Thyroid gland (tissue), 4 donors: ENCODE results near the gene USH1G. TPM values are rescaled to one million over a fixed set of nuclear protein-coding genes. Genes with fewer than 3 reads are reported as not detected.

Experiments
- DNase-seq, 2 donors: peaks; one replicate each; pipeline ENCODE4 v3.0.0-alpha.2; 2019
- H3K27ac ChIP-seq, 3 donors: fragments of 200-600 bp; sonication (generic); 1 replicate in 2 of 3; 2 replicates in 1 of 3; pipeline ENCODE4 v1.5.1; 2016 to 2019; ENCODE audit warnings: mild to moderate bottlenecking in 1 of 3, moderate library complexity in 1 of 3
- H3K27me3 ChIP-seq: fragments of 200-600 bp; sonication (generic); one replicate; pipeline ENCODE4 v1.5.1; 2019
- H3K36me3 ChIP-seq, 2 donors: fragments of 200-600 bp; sonication (generic); one replicate each; pipeline ENCODE4 v1.5.1; 2016 to 2019
- H3K4me1 ChIP-seq, 2 donors: fragments of 200-600 bp; sonication (generic); one replicate each; pipeline ENCODE4 v1.5.1; 2017 to 2019
- H3K4me3 ChIP-seq, 3 donors: fragments of 200-600 bp; sonication (generic); replicated peaks in 1 of 3; 1 replicate in 2 of 3; 2 replicates in 1 of 3; pipeline ENCODE4 v1.5.1; 2016; ENCODE audit warnings: mild to moderate bottlenecking in 1 of 3
- H3K9me3 ChIP-seq: fragments of 200-600 bp; sonication (generic); one replicate; pipeline ENCODE4 v1.5.1; 2017
- CTCF ChIP-seq, 6 experiments: fragments of 200-600 bp in 3 of 6; fragments of 450-650 bp in 3 of 6; sonication (generic) in 3 of 6; IDR thresholded peaks; one replicate each; pipeline ENCODE4 v1.5.1; 2016 to 2019; ENCODE audit warnings: antibody characterized with exemption in 6 of 6, mild to moderate bottlenecking in 2 of 6, inconsistent platforms in 1 of 6, moderate library complexity in 1 of 6
- POLR2A ChIP-seq, 2 donors: fragments of 450-650 bp; IDR thresholded peaks; one replicate each; pipeline ENCODE4 v1.6.1; 2017; ENCODE audit warnings: antibody characterized with exemption in 2 of 2, mild to moderate bottlenecking in 2 of 2, moderate library complexity in 1 of 2
- WGBS, 2 donors: methylation state at CpG; one replicate each; pipeline ENCODE4 v1.1.5; 2017; 5-methylcytosine and 5-hydroxymethylcytosine counted together
- intact Hi-C: fragments of 100-400 bp; cut with DNase I; formaldehyde crosslinking; loops from one replicate; pipeline ENCODE4 v1.15.1; 2023
- total RNA-seq, 4 donors: library from RNA; depleted of rRNA; stranded (reverse); fragments of >200 nt; gene quantifications; one replicate each; pipeline ENCODE4 v1.2.3, GENCODE V29; 2016

USH1G gene
- total RNA-seq, 4 donors from 2014 or later, result not detected

GRCh38 chr17:74954115-74954514, 31.1 kb upstream of the USH1G start:
- no peaks in the 10 kb centered on the region for H3K27me3 ChIP-seq
- H3K4me1 ChIP-seq, result no peaks in the 10 kb centered on the region
- intact Hi-C loops, result no loop called here
- no peak for DNase-seq
- H3K9me3 ChIP-seq, result no peaks in the 10 kb centered on the region
- no peak overlapping the region for H3K27ac ChIP-seq
- 88 to 94% methylated on average over 5 to 15 of the region's 15 CpGs for WGBS, 2 donors
- H3K4me3 ChIP-seq, result no peak overlapping the region
- TF ChIP-seq POLR2A (IDR thresholded peaks at IDR 0.05), result no peak
- TF ChIP-seq CTCF (IDR thresholded peaks at IDR 0.05), result no peak
- no peaks in the 10 kb centered on the region for H3K36me3 ChIP-seq

- WGBS, 2 donors, result 85 to 87% methylated on average over 4 to 11 of the region's 11 CpGs
These were observed 30.2 kb upstream of the USH1G start for GRCh38 chr17:74953134-74953687.

GRCh38 chr17:74952431-74953133, 29.5 kb upstream of the USH1G start:
- 79 to 92% methylated on average over 20 to 23 of the region's 24 CpGs for WGBS, 2 donors
- Histone ChIP-seq H3K9me3 (no peaks in the 10 kb centered on the region), H3K4me3 (no peak overlapping the region), H3K4me1 (no peaks in the 10 kb centered on the region), H3K27me3 (no peaks in the 10 kb centered on the region), H3K36me3 (no peaks in the 10 kb centered on the region), H3K27ac (no peak overlapping the region)
- DNase-seq, result no peak
- TF ChIP-seq POLR2A (IDR thresholded peaks at IDR 0.05), result no peak
- TF ChIP-seq CTCF (IDR thresholded peaks at IDR 0.05), result no peak
- intact Hi-C loops, result no loop called here

More at GRCh38 chr17:74953134-74953687, 30.2 kb upstream of the USH1G start:
- Histone ChIP-seq H3K9me3 (no peaks in the 10 kb centered on the region), H3K36me3 (no peaks in the 10 kb centered on the region), H3K4me3 (no peak overlapping the region), H3K27me3 (no peaks in the 10 kb centered on the region), H3K27ac (no peak overlapping the region), H3K4me1 (no peaks in the 10 kb centered on the region)
- intact Hi-C loops, result no loop called here
- DNase-seq, result no peak
- TF ChIP-seq POLR2A (IDR thresholded peaks at IDR 0.05), result no peak
- no peak for TF ChIP-seq CTCF (IDR thresholded peaks at IDR 0.05)

- no peaks in the 10 kb centered on the region for H3K9me3 ChIP-seq
- 68 to 82% methylated on average over 11 to 12 of the region's 32 CpGs for WGBS, 2 donors
- TF ChIP-seq CTCF (IDR thresholded peaks at IDR 0.05) (no peak), POLR2A (IDR thresholded peaks at IDR 0.05) (no peak)
- H3K27ac ChIP-seq, result no peak overlapping the region
- H3K4me3 ChIP-seq, result no peak overlapping the region
- H3K27me3 ChIP-seq, result no peaks in the 10 kb centered on the region
- H3K4me1 ChIP-seq, result no peaks in the 10 kb centered on the region
- no peak for DNase-seq
- intact Hi-C loops, result no loop called here
- H3K36me3 ChIP-seq, result no peaks in the 10 kb centered on the region
These were observed 28.8 kb upstream of the USH1G start for GRCh38 chr17:74951680-74952421.

- intact Hi-C loops, result no loop called here
- Histone ChIP-seq H3K36me3 (no peaks in the 10 kb centered on the region), H3K27ac (no peak overlapping the region), H3K9me3 (no peaks in the 10 kb centered on the region), H3K4me1 (no peaks in the 10 kb centered on the region), H3K4me3 (no peak overlapping the region), H3K27me3 (no peaks in the 10 kb centered on the region)
- DNase-seq, result no peak
- TF ChIP-seq POLR2A (IDR thresholded peaks at IDR 0.05) (no peak), CTCF (IDR thresholded peaks at IDR 0.05) (no peak)
- WGBS, 2 donors, result 54 to 73% methylated on average over 2 to 3 of the region's 3 CpGs
These were observed 28.0 kb upstream of the USH1G start for GRCh38 chr17:74951065-74951464.
